Duodenal mucosa (tissue), 2 donors: ENCODE results near the gene RB1.
"Not testable (repeated sequence)": the region's sequence is repeated elsewhere in the genome, so short reads cannot be mapped to it uniquely, and the experiment has no call there.

Experiments used
- H3K27ac ChIP-seq: one replicate; pipeline ENCODE4 v1.7.0; 2013; ENCODE audit warnings: low read depth, low read length
- H3K27me3 ChIP-seq, 2 donors: one replicate each; pipeline ENCODE4 v1.7.0; 2013; ENCODE audit warnings: low read length in 2 of 2, control low read depth in 1 of 2; ENCODE audit not compliant: insufficient read depth in 2 of 2, control insufficient read depth in 1 of 2
- H3K36me3 ChIP-seq, 2 donors: one replicate each; pipeline ENCODE4 v1.7.0; 2013; ENCODE audit warnings: low read length in 2 of 2, control low read depth in 1 of 2; ENCODE audit not compliant: insufficient read depth in 2 of 2, control insufficient read depth in 1 of 2
- H3K4me1 ChIP-seq, 2 donors: one replicate each; pipeline ENCODE4 v1.7.0; 2013; ENCODE audit warnings: low read length in 2 of 2, control low read depth in 1 of 2; ENCODE audit not compliant: insufficient read depth in 2 of 2, control insufficient read depth in 1 of 2
- H3K4me3 ChIP-seq, 2 donors: one replicate each; pipeline ENCODE4 v1.7.0; 2013; ENCODE audit warnings: low read length in 2 of 2, low read depth in 1 of 2
- H3K9ac ChIP-seq, 2 donors: one replicate each; pipeline ENCODE4 v1.7.0; 2013; ENCODE audit warnings: low read length in 2 of 2, low read depth in 1 of 2
- H3K9me3 ChIP-seq, 2 donors: one replicate each; pipeline ENCODE4 v1.7.0; 2013; ENCODE audit warnings: low read length in 2 of 2, control low read depth in 1 of 2; ENCODE audit not compliant: control insufficient read depth in 1 of 2

The RB1 gene

DNA sequence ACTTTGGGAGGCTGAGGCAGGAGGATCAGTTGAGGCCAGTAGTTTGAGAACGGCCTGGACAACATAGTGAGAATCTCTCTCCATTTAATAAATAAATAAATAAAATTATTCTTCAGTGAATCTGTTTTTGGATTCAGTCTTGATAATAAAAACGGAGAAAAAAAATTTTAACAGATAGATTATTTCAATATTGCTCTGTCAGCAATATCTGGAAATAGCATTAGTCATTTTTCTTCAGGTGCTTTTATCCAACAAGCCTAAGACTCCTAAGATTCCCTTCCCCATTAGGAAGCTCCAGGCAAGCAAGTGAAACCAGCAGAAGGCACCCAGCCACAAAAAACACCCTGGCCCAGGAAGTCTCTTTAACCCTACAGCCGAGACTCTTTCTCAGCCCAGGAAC lies 130.6 kb downstream of the RB1 start:
- peaks cover 0 to 5% of the 10 kb centered on the region in 2 donors for H3K4me1 ChIP-seq
- H3K27me3 ChIP-seq = no peaks in the 10 kb centered on the region
- H3K4me3 ChIP-seq = no peak overlapping the region
- no peak overlapping the region for H3K27ac ChIP-seq
- H3K36me3 ChIP-seq = no peaks in the 10 kb centered on the region
- H3K9me3 ChIP-seq = no peaks in the 10 kb centered on the region
- no peak overlapping the region for H3K9ac ChIP-seq

DNA sequence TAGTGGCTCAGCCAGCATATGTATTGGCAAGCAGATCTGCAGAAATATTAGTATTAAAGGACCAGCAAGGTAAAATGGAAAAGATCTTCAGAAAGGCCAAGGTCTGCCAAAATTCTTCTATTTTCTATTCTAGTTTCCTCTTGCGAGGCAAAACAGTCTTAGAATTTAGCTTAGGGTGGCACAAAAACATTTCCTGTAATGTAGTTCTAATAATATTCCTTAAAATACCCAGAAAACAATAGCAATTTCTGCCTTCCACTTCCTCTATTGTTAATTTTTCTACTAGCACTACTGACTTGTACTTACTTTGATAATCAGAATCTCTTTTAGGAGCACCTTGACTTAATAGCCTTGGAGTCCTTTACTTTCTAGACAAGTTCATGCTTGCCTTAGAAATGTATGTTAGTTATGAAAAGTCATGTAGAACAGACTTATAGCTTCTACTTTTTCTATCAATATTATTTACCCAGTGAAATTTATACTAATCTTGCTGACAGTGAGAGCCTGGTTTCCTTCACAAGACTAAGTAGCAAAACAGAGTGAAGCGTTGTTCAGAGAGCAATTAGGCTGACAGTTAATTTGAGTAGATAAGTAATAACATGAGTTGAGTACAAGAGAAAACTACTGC lies 133.2 kb downstream of the RB1 start:
- no peak overlapping the region for H3K27ac ChIP-seq

DNA sequence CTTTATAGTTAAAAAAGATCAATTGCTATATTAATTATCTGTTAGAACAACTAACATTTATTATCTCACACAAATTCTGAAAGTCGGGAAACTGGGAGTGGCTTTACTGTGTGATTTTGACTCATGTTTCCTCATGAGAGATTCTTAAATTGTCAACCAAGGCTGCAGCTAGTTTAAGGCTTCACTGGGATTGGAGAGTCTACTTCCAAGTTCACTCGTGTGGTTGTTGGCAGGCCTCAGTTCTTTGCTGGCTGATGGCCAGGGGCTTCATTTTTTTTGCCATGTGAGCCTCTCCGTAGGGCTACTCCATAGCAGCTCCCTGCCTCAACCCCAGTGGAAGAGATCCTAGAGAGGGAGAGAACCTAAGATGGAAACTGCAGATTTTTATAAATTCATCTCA lies 133.8 kb downstream of the RB1 start:
- H3K27me3 ChIP-seq = no peaks in the 10 kb centered on the region
- no peak overlapping the region for H3K9ac ChIP-seq
- no peak overlapping the region for H3K4me3 ChIP-seq
- no peaks in the 10 kb centered on the region for H3K9me3 ChIP-seq
- H3K36me3 ChIP-seq = no peaks in the 10 kb centered on the region
- no peak overlapping the region for H3K27ac ChIP-seq
- peaks cover 0 to 1% of the 10 kb centered on the region in 2 donors for H3K4me1 ChIP-seq

More for the DNA sequence above, 133.2 kb downstream of the RB1 start:
- Histone ChIP-seq H3K9me3 (no peaks in the 10 kb centered on the region), H3K27me3 (no peaks in the 10 kb centered on the region), H3K36me3 (no peaks in the 10 kb centered on the region), H3K9ac (no peak overlapping the region), H3K4me1 (peaks cover 0 to 5% of the 10 kb centered on the region in 2 donors), H3K4me3 (no peak overlapping the region)

DNA sequence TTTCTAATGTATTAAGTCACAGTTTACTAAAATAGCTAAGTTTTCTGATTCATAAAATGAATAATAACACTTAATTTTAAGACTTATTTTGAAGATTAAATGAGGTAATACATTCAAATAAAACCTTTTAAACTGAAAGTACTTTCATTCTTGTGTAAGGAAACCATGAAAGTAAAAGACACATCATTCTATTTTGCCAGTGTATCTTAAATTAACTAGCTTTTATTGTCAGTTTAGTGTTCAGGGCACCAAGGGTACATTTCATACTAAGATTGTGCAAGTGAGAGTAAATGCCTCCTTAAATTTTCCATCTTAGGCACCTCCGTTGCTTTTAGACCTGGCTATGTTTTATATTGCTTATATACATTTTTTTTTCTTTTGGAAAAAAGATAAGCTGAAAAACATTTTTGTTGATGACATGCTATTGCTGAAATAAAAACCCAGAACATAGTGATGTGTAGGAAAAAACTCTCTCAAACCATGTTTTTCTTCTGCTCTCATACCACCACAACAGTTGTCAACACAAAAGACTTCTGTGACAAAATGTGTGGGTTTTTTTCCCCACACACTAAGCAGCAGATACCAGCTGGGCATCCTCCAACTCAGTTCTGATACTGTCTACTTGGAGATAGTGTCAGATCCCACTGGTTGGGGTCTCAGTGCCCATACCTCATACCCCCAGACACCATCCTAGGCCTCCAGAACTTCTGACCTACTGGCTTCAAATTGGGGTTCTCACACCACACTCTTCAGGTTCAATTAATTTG lies 140.1 kb downstream of the RB1 start:
- H3K27ac ChIP-seq = no peak overlapping the region
- no peak overlapping the region for H3K9ac ChIP-seq
- H3K9me3 ChIP-seq = no peaks in the 10 kb centered on the region
- peaks cover 0 to 3% of the 10 kb centered on the region in 2 donors for H3K36me3 ChIP-seq
- peaks cover 0 to 6% of the 10 kb centered on the region in 2 donors for H3K4me1 ChIP-seq
- H3K27me3 ChIP-seq = no peaks in the 10 kb centered on the region
- no peak overlapping the region for H3K4me3 ChIP-seq

GRCh38 chr13:48446464-48446863 lies 142.9 kb downstream of the RB1 start:
- Histone ChIP-seq H3K27me3 (no peaks in the 10 kb centered on the region), H3K36me3 (peaks cover 0 to 3% of the 10 kb centered on the region in 2 donors), H3K27ac (no peak overlapping the region), H3K4me1 (peaks cover 0 to 6% of the 10 kb centered on the region in 2 donors), H3K9me3 (peaks cover 0 to 13% of the 10 kb centered on the region in 2 donors), H3K9ac (no peak overlapping the region), H3K4me3 (no peak overlapping the region)

DNA sequence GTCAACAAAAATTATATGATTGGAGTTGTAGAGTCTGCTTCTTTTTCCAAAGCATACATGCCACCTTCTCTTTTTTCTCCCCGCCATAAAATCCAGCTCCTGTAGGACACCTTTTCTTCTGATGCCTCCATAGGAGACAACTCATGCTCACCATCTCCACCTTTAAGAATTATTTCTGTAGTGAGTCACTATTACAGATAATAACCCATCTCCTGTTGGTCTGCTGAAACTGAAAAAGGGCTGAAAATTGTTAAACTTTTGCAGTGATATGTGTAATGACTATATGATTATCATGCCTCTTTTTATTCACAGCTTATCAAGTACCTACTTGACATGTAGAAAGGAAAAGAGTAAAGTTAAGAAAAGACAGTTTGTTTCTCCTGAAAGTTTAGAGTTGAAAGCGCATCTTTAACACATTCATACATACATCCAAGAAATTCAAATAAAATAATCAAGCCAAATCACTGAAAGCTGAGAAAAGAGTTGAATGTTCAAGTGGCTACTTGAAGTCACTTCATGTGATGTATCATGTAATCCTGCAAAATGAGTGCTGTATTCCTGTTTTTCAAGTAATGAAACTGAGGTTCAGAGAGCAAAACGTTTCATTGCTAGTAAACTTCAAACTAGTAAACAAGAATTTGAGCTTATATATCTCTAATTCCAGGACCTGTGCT lies 144.9 kb downstream of the RB1 start:
- Histone ChIP-seq H3K9ac (no peak overlapping the region), H3K4me1 (peaks cover 0 to 6% of the 10 kb centered on the region in 2 donors), H3K36me3 (peaks cover 3% of the 10 kb centered on the region in 2 donors), H3K9me3 (peaks cover 0 to 13% of the 10 kb centered on the region in 2 donors), H3K4me3 (no peak overlapping the region), H3K27me3 (no peaks in the 10 kb centered on the region), H3K27ac (no peak overlapping the region)

DNA sequence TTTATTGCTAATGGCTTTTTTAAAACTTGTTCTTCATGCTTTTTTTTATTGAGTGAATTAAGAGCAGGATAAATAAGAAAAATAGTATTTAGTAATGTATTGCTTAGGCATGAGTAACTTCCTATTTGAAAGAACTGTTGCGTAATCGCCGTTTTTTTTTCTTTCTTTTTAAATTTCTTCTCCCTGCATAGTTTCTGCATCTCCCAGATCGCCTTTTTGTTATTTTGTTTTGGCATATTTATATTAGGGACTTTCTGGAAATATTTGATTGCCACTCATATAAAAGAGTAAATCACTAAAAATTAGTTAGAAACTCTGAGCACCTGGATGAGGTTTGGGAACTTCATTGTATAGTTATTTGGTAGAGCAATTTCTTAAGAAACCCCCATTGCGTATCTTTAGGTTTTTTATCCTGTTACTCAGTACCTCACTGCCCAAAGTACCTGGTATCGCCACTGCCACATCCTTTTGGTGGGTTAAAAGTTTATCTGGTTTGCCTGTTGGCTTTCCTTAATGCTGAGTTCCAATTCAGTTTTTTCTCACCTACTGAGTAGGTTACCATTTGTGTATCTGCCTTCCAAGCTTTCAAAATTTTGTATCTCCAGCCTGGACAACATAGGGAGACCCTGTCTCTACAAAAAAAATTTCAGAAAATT lies 145.5 kb downstream of the RB1 start:
- H3K27me3 ChIP-seq = no peaks in the 10 kb centered on the region
- peaks cover 0 to 6% of the 10 kb centered on the region in 2 donors for H3K4me1 ChIP-seq
- peaks cover 5 to 7% of the 10 kb centered on the region in 2 donors for H3K36me3 ChIP-seq
- no peak overlapping the region for H3K4me3 ChIP-seq
- peaks cover 0 to 13% of the 10 kb centered on the region in 2 donors for H3K9me3 ChIP-seq
- no peak overlapping the region for H3K27ac ChIP-seq
- no peak overlapping the region for H3K9ac ChIP-seq

- H3K4me1 ChIP-seq = peaks cover 0 to 6% of the 10 kb centered on the region in 2 donors
- peaks cover 0 to 13% of the 10 kb centered on the region in 2 donors for H3K9me3 ChIP-seq
- H3K36me3 ChIP-seq = peaks cover 7 to 12% of the 10 kb centered on the region in 2 donors
- H3K27me3 ChIP-seq = no peaks in the 10 kb centered on the region
- H3K9ac ChIP-seq = no peak overlapping the region
- no peak overlapping the region for H3K27ac ChIP-seq
- H3K4me3 ChIP-seq = no peak overlapping the region
Observed at GRCh38 chr13:48449656-48450055, 146.1 kb downstream of the RB1 start.

DNA sequence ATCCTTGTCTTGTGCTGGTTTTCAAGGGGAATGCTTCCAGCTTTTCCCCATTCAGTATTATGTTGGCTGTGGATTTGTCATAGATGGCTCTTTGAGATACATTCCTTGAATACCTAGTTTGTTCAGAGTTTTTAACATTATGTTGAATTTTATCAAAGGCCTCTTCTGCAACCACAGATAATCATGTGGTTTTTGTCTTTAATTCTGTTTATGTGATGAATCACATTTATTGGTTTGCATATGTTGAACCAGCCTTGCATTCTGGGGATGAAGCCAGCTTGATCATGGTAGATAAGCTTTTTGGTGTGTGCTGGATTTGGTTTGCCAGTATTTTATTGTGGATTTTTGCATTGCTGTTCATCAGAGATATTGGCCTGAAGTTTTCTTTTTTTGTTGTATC lies 147.6 kb downstream of the RB1 start:
- Histone ChIP-seq H3K36me3 (peaks cover 11 to 14% of the 10 kb centered on the region in 2 donors), H3K9me3 (peaks cover 0 to 13% of the 10 kb centered on the region in 2 donors)
- H3K27me3 ChIP-seq, H3K9ac ChIP-seq, H3K4me3 ChIP-seq, H3K27ac ChIP-seq, H3K4me1 ChIP-seq: not testable (repeated sequence)

GRCh38 chr13:48456546-48456945 lies 153.0 kb downstream of the RB1 start:
- Histone ChIP-seq H3K9me3 (no peaks in the 10 kb centered on the region), H3K4me3 (no peak overlapping the region), H3K9ac (no peak overlapping the region), H3K4me1 (no peaks in the 10 kb centered on the region), H3K27ac (no peak overlapping the region), H3K27me3 (no peaks in the 10 kb centered on the region), H3K36me3 (peaks cover 17 to 40% of the 10 kb centered on the region in 2 donors)
